HepG2 (cell line): ENCODE measurements around the gene WNK4. TPM values are rescaled to one million over a fixed set of nuclear protein-coding genes. Genes with fewer than 3 reads are reported as not detected.

Source experiments
- BCL6 ChIP-seq: IDR thresholded peaks from 2 replicates; pipeline ENCODE4 v1.6.1; 2016; ENCODE audit warnings: missing genetic modification reagents, missing compliant biosample characterization
- GRHL1 ChIP-seq: sonication (generic); formaldehyde crosslinking; conservative IDR thresholded peaks from 2 replicates; pipeline ENCODE4 v1.8.0; 2022; ENCODE audit warnings: missing genetic modification reagents
- LBX2 ChIP-seq: sonication (generic); formaldehyde crosslinking; IDR thresholded peaks from 2 replicates; pipeline ENCODE4 v1.5.0; 2020; ENCODE audit warnings: missing genetic modification reagents, mild to moderate bottlenecking, borderline replicate concordance
- MEIS1 ChIP-seq: sonication (generic); formaldehyde crosslinking; IDR thresholded peaks from 2 replicates; pipeline ENCODE4 v1.9.0; 2021; ENCODE audit warnings: mild to moderate bottlenecking, missing genetic modification reagents, moderate library complexity, borderline replicate concordance
- MIER3 ChIP-seq: IDR thresholded peaks from 2 replicates; pipeline ENCODE4 v1.6.1; 2016; ENCODE audit warnings: missing compliant biosample characterization, borderline replicate concordance
- NFE2L1 ChIP-seq: sonication (generic); formaldehyde crosslinking; IDR thresholded peaks from 2 replicates; pipeline ENCODE4 v1.4.0; 2020; ENCODE audit warnings: missing genetic modification reagents, mild to moderate bottlenecking, borderline replicate concordance
- PRDM10 ChIP-seq: sonication (generic); formaldehyde crosslinking; IDR thresholded peaks from 2 replicates; pipeline ENCODE4 v1.4.0; 2020; ENCODE audit warnings: low read depth, missing genetic modification reagents
- SETDB1 ChIP-seq: sonication (generic); formaldehyde crosslinking; IDR thresholded peaks from 2 replicates; pipeline ENCODE4 v1.5.1; 2020; ENCODE audit warnings: missing genetic modification reagents, mild to moderate bottlenecking, borderline replicate concordance
- SNAPC5 ChIP-seq: sonication (generic); formaldehyde crosslinking; IDR thresholded peaks from 2 replicates; pipeline ENCODE4 v1.8.1; 2023; ENCODE audit warnings: mild to moderate bottlenecking, missing genetic modification reagents, borderline replicate concordance
- SRF ChIP-seq: IDR thresholded peaks from 2 replicates; pipeline ENCODE4 v1.6.1; 2011; ENCODE audit warnings: mild to moderate bottlenecking, low read depth, low read length, moderate library complexity
- TEAD2 ChIP-seq: sonication (generic); formaldehyde crosslinking; IDR thresholded peaks from 2 replicates; pipeline ENCODE4 v1.9.0; 2021; ENCODE audit warnings: missing genetic modification reagents
- TIGD3 ChIP-seq: sonication (generic); formaldehyde crosslinking; IDR thresholded peaks from 2 replicates; pipeline ENCODE4 v1.5.1; 2020; ENCODE audit warnings: mild to moderate bottlenecking, missing genetic modification reagents, borderline replicate concordance
- ZMAT3 ChIP-seq: sonication (generic); formaldehyde crosslinking; conservative IDR thresholded peaks from 2 replicates; pipeline ENCODE4 v1.7.0; 2021; ENCODE audit warnings: missing genetic modification reagents
- ZNF143 ChIP-seq: sonication (generic); formaldehyde crosslinking; IDR thresholded peaks from 2 replicates; pipeline ENCODE4 v1.4.0; 2020; ENCODE audit warnings: missing genetic modification reagents
- ZNF512B ChIP-seq: sonication (generic); formaldehyde crosslinking; IDR thresholded peaks from 2 replicates; pipeline ENCODE4 v1.5.1; 2020; ENCODE audit warnings: missing genetic modification reagents, mild to moderate bottlenecking, borderline replicate concordance
- ZNF546 ChIP-seq: sonication (generic); formaldehyde crosslinking; conservative IDR thresholded peaks from 2 replicates; pipeline ENCODE4 v1.8.1; 2023; ENCODE audit warnings: mild to moderate bottlenecking, missing genetic modification reagents
- ZNF557 ChIP-seq: sonication (generic); formaldehyde crosslinking; IDR thresholded peaks from 2 replicates; pipeline ENCODE4 v1.4.0; 2020; ENCODE audit warnings: missing genetic modification reagents
- ZNF746 ChIP-seq: sonication (generic); formaldehyde crosslinking; IDR thresholded peaks from 2 replicates; pipeline ENCODE4 v1.8.0; 2022; ENCODE audit warnings: mild to moderate bottlenecking, missing genetic modification reagents
- ZNF747 ChIP-seq: sonication (generic); formaldehyde crosslinking; IDR thresholded peaks from 2 replicates; pipeline ENCODE4 v1.8.1; 2023; ENCODE audit warnings: missing genetic modification reagents, mild to moderate bottlenecking, borderline replicate concordance
- polyA plus RNA-seq, 8 experiments: library from polyadenylated mRNA; depleted of rRNA in 3 of 8; stranded (reverse) in 7 of 8; unstranded in 1 of 8; fragments of >200 nt; fragmentation: Illumina TruSeq in 4 of 8; extraction: Trizol in 4 of 8; gene quantifications; 2 replicates each; pipeline versions ENCODE4 v1.2.1 to v1.2.3, GENCODE V29; 2011 to 2016; ENCODE audit warnings: low read depth in 4 of 8, missing spikeins in 1 of 8, mixed read lengths in 1 of 8; ENCODE audit not compliant: insufficient read depth in 1 of 8
- total RNA-seq, 5 experiments: library from RNA; depleted of rRNA; stranded (reverse); fragments of >200 nt; fragmentation: Illumina TruSeq; extraction: Trizol; gene quantifications; 2 replicates each; pipeline ENCODE4 v1.2.3, GENCODE V29; 2016; ENCODE audit warnings: low read depth in 1 of 5

The WNK4 gene
- total and polyA plus RNA-seq, 2 of the 13 experiments (the other 11 are each of a cell fraction or from before 2014, with no cell fraction given): 2.7 to 13.7 TPM

GRCh38 chr17:42744283-42744805 is 36.1 kb upstream of the WNK4 start (continued):
- TF ChIP-seq ZNF747 (CRISPR knock-in tag) (no peak), TEAD2 (peak; percentile 78; the same call in 1 of the 2 replicates), ZNF512B (0 out of 2 replicates have a peak, but pooled peaks have one; percentile 40), ZNF143 (CRISPR knock-in tag) (peak; percentile 37), NFE2L1 (CRISPR knock-in tag) (no peak), MIER3 (CRISPR knock-in tag) (no peak), SETDB1 (CRISPR knock-in tag) (no peak), ZNF546 (CRISPR knock-in tag) (no peak; the same call in 1 of the 2 replicates), PRDM10 (CRISPR knock-in tag) (no peak), TIGD3 (CRISPR knock-in tag) (no peak), SRF (no peak), ZNF746 (CRISPR knock-in tag) (0 out of 2 replicates have a peak, but pooled peaks have one; percentile 4), GRHL1 (CRISPR knock-in tag) (no peak), ZNF557 (CRISPR knock-in tag) (0 out of 2 replicates have a peak, but pooled peaks have one; percentile 47), ZMAT3 (CRISPR knock-in tag) (no peak), LBX2 (CRISPR knock-in tag) (0 out of 2 replicates have a peak, but pooled peaks have one; percentile 22), MEIS1 (CRISPR knock-in tag) (peak; percentile 80; the same call in 1 of the 2 replicates), SNAPC5 (CRISPR knock-in tag) (no peak), BCL6 (peak; percentile 28; the same call in 1 of the 2 replicates)
